Hair follicular keratinocyte (primary cell): Measurements from ENCODE around the gene HPS6. TPM values are rescaled to one million over a fixed set of nuclear protein-coding genes. Genes with fewer than 3 reads are reported as not detected.

Experiments
- total RNA-seq: library from RNA; depleted of rRNA; stranded (reverse); fragments of >200 nt; gene quantifications from 2 replicates; pipeline ENCODE4 v1.2.3, GENCODE V29; 2015

Gene HPS6
- total RNA-seq = 37.9 and 48.1 TPM in 2 replicates

DNA sequence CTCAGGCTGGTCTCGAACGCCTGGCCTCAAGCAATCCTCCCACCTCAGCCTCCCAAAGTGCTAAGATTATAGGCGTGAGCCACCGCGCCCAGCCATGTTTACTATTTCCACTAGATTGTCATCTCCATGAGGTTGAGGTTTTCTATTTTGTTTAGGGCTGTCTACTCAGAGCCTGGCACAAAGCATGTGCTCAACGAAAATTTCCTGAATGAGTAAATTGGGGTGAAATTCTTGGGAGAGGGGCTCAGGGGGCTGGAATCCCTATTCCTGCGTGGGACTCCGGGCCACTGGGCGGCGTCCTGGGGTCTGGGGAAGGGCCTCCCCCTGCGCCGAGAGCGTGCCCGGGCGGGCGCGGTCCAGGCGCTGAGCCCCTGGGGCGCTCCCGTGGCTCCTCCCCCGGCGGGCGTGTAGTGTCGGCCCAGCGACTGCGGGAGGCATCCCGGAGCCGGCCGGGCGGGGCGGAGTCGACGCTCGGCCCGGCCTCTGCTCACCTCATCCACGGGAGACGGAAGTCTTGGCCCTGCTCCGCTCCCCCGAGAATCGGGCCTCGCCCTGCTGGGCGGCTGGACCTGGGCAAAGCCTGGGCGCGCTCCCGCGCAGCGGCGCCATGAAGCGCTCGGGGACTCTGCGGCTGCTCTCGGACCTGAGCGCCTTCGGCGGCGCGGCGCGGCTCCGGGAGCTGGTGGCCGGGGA lies at the start of gene HPS6:
Gene HPS6 (plus strand): TSS at position 482 of the 693 bp plus-strand sequence. CDS start 126 bp downstream, at position 608.

GRCh38 chr10:102055647-102056419 lies 9.3 kb upstream of the HPS6 start, which contains the start of gene ARMH3:
Gene ARMH3 (minus strand): TSS chr10:102056173. CDS start chr10:102040114, 16,059 bp downstream.

Other genes starting within 250 kb of the HPS6 start
- 40.7 and 62.8 TPM in 2 replicates for gene OGA, start 246.9 kb upstream of the HPS6 start, total RNA-seq
- not detected in 2 replicates for gene KCNIP2, start 221.5 kb upstream of the HPS6 start, total RNA-seq
- 6.3 and 8.4 TPM in 2 replicates for gene ARMH3, start 9.2 kb upstream of the HPS6 start, total RNA-seq
- gene LDB1, start 55.0 kb downstream of the HPS6 start, total RNA-seq = 21.5 and 31.7 TPM in 2 replicates
- gene PPRC1, start 67.7 kb downstream of the HPS6 start, total RNA-seq = 19.4 and 28.6 TPM in 2 replicates
- gene NOLC1, start 87.0 kb downstream of the HPS6 start, total RNA-seq = 104 and 155 TPM in 2 replicates
- 0.23 and 0.27 TPM in 2 replicates for gene ELOVL3, start 160.9 kb downstream of the HPS6 start, total RNA-seq
- 0.11 and 0.55 TPM in 2 replicates for gene PITX3, start 176.2 kb downstream of the HPS6 start, total RNA-seq
- gene GBF1, start 180.2 kb downstream of the HPS6 start, total RNA-seq = 33.9 and 37.8 TPM in 2 replicates